Bronchial smooth muscle cell (primary cell): ENCODE results near the gene KRTAP25-1. TPM values are rescaled to one million over a fixed set of nuclear protein-coding genes. Genes with fewer than 3 reads are reported as not detected.

Experiments
- total RNA-seq: library from RNA; depleted of rRNA; stranded (reverse); fragments of >200 nt; gene quantifications from 2 replicates; pipeline ENCODE4 v1.2.1, GENCODE V29; 2014

KRTAP25-1 gene, protein sequence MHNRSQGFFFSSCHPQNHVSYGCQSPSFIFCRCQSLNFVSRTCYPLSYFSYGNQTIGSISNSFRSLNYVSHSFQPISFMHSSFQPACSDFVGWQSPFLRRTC
- total RNA-seq, result not detected in 2 replicates

DNA sequence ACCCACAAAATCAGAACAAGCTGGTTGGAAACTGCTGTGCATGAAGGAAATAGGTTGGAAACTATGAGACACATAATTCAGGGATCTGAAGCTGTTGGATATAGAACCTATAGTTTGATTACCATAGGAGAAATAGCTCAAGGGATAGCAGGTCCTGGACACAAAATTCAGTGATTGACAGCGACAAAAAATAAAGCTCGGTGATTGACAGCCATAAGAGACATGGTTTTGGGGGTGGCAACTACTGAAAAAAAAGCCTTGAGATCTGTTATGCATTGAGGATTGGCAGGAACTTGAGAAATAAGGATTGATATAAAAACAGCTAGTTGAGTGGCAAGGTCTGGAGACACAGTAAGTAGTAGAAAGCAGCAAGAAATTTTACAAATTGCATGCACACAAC lies at the start of gene KRTAP25-1:
Gene KRTAP25-1, minus strand, starts transcription at position 300 of the 400 bp plus-strand sequence. Its CDS starts 24 bp downstream, at position 276.

DNA sequence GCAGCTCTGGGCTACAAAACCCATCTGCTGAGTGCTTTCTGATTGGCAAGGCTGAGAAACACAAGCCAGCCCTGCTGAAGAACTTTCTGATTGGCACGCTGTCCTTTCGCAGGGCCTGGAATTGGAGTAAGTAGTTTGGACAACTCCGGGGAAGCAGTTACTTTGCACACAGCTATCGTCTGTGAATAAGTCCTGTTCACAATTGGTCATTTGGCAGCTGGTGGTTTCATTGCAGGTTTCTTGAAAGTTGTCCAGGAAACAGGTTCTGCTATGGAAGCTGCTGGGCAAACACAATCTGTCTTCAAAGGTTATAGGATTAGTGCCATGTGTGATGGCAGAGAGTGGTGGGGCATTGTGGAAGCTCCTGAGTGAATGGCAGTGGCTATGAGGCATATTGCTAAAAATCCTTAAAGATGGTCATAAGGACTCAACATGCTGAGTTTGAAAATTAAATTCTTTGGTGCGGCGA lies 48.0 kb upstream of the KRTAP25-1 start, which contains the start of gene KRTAP27-1:
Gene KRTAP27-1, minus strand, starts transcription at position 419 of the 469 bp plus-strand sequence. Its CDS starts 26 bp downstream, at position 393.

DNA sequence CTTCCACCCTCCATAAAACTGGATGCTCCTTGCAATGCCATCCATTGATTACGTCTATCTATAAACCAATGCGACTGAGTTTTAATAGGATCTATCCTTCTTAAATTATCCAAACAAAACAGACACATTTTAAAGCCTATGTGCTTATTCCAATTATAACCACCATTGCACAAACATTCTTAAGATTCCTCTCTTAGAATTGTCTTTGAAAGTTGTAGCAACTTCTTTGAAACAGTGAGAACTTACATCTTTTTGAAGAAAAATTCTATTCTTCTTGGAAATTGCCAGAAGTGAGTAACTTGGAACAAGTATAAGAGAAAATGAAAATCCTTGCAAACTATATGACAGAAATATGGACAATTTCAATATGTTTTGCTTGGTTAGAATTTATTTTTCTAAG lies 30.9 kb upstream of the KRTAP25-1 start, which contains the start of gene KRTAP26-1:
Gene KRTAP26-1, minus strand, starts transcription at position 101 of the 400 bp plus-strand sequence. CDS start 280 bp downstream, outside the sequence.

DNA sequence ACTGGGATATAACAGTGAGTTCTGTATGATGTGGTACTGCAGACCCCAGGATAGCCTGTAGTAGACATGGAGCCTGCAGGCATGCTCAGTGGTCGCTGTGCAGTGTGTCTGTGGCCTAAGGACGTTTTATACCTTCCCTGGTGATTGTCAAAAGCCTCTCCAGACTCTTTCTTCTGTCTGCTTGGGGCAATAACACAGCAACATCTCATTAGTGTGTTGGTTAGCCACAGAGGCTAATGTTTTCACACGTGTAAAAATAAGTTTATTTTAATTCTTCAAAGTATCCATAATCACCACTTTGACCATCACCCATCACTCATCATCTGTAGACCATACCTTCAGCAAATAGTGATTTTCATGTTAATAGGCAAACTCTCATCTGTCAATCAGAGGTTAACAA lies 6.5 kb downstream of the KRTAP25-1 start, which contains the start of gene KRTAP24-1:
Gene KRTAP24-1, minus strand, starts transcription at position 101 of the 400 bp plus-strand sequence. Its CDS starts 18 bp downstream, at position 83.

Other genes with a start within 250 kb of the KRTAP25-1 start
- gene CLDN17, start 122.7 kb downstream of the KRTAP25-1 start, total RNA-seq, result not detected in 2 replicates
- gene CLDN8, start 73.4 kb downstream of the KRTAP25-1 start, total RNA-seq, result not detected in 2 replicates
- gene KRTAP24-1, start 6.6 kb downstream of the KRTAP25-1 start, total RNA-seq, result not detected in 2 replicates
- not detected in 2 replicates for gene KRTAP26-1, start 30.8 kb upstream of the KRTAP25-1 start, total RNA-seq
- gene KRTAP27-1, start 48.2 kb upstream of the KRTAP25-1 start, total RNA-seq, result not detected in 2 replicates
- gene KRTAP23-1, start 59.1 kb upstream of the KRTAP25-1 start, total RNA-seq, result not detected in 2 replicates
- gene KRTAP13-2, start 82.8 kb upstream of the KRTAP25-1 start, total RNA-seq, result not detected in 2 replicates
- not detected in 2 replicates for gene KRTAP13-1, start 106.5 kb upstream of the KRTAP25-1 start, total RNA-seq
- gene KRTAP13-3, start 136.4 kb upstream of the KRTAP25-1 start, total RNA-seq, result not detected in 2 replicates
- not detected in 2 replicates for gene KRTAP13-4, start 140.7 kb upstream of the KRTAP25-1 start, total RNA-seq
- gene KRTAP15-1, start 150.8 kb upstream of the KRTAP25-1 start, total RNA-seq, result not detected in 2 replicates
- not detected in 2 replicates for gene KRTAP19-1, start 190.9 kb upstream of the KRTAP25-1 start, total RNA-seq
- gene KRTAP19-2, start 197.9 kb upstream of the KRTAP25-1 start, total RNA-seq, result not detected in 2 replicates
- not detected in 2 replicates for gene KRTAP19-3, start 202.5 kb upstream of the KRTAP25-1 start, total RNA-seq
- gene KRTAP19-4, start 207.7 kb upstream of the KRTAP25-1 start, total RNA-seq, result not detected in 2 replicates
- not detected in 2 replicates for gene KRTAP19-5, start 212.6 kb upstream of the KRTAP25-1 start, total RNA-seq